HUES6 (cell line): ENCODE measurements around the gene SEMA7A.

ENCODE experiments used
- H3K27ac ChIP-seq: 2 replicates; pipeline ENCODE4 v1.7.0; 2013; ENCODE audit warnings: low read depth, mild to moderate bottlenecking, low read length, inconsistent platforms
- H3K27me3 ChIP-seq: 2 replicates; pipeline ENCODE4 v1.6.1; 2013; ENCODE audit warnings: low read length; ENCODE audit not compliant: control insufficient read depth, insufficient read depth
- H3K36me3 ChIP-seq: 2 replicates; pipeline ENCODE4 v1.6.1; 2013; ENCODE audit warnings: low read length; ENCODE audit not compliant: control insufficient read depth, insufficient read depth
- H3K4me1 ChIP-seq: 2 replicates; pipeline ENCODE4 v1.6.1; 2013; ENCODE audit warnings: low read length; ENCODE audit not compliant: control insufficient read depth, insufficient read depth
- H3K4me3 ChIP-seq: 2 replicates; pipeline ENCODE4 v1.5.1; 2013; ENCODE audit warnings: low read depth, low read length
- H3K9ac ChIP-seq: one replicate; pipeline ENCODE4 v1.6.1; 2013; ENCODE audit warnings: mild to moderate bottlenecking, low read length
- H3K9me3 ChIP-seq: 2 replicates; pipeline ENCODE4 v1.6.1; 2013; ENCODE audit warnings: low read depth, low read length; ENCODE audit not compliant: control insufficient read depth, insufficient read depth

SEMA7A gene

GRCh38 chr15:74403588-74403919 is 30.2 kb downstream of the SEMA7A start:
- Histone ChIP-seq H3K36me3 (no peaks in the 10 kb centered on the region), H3K4me3 (no peak overlapping the region), H3K27ac (no peak overlapping the region), H3K9ac (no peak overlapping the region), H3K4me1 (peaks cover 21% of the 10 kb centered on the region; the same call in 1 of the 2 replicates), H3K9me3 (no peaks in the 10 kb centered on the region), H3K27me3 (no peaks in the 10 kb centered on the region)

DNA sequence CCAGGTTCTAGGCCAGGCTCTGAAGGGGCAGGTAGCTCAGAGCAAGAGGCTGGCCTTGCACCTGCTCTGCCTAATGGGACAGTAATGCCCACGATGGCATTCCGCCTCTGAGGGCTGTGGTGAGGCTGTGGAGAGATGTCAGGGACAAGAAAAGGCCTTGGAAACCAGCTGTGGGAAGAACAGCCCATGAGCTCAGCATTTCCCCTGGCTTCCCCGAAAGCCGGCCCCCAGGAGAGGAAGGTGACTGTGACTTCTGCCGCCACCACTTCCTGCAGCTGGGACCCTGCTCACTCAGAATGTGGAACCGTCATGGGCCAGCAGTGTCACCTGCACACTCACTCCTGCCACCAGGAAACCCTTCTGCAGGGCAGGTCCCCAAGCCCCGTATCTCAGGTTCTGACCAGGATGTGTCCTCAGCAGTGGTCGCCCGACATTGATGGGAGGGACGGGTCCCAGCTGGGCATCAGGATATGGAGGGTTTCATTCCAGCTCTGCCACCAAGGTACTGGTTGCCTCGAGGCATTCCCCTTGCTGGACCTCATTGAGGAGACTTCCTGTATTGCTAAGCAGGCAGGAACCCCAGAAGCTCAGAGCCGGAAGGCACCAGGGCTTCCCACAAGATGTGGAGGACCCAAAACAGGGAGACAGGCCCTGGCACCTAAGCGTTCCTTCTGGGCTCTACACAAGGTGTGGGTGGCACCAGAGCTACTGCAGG is 30.7 kb downstream of the SEMA7A start:
- Histone ChIP-seq H3K36me3 (no peaks in the 10 kb centered on the region), H3K9me3 (no peaks in the 10 kb centered on the region), H3K4me3 (no peak overlapping the region), H3K27me3 (no peaks in the 10 kb centered on the region), H3K27ac (no peak overlapping the region), H3K9ac (no peak overlapping the region), H3K4me1 (peaks cover 21% of the 10 kb centered on the region; the same call in 1 of the 2 replicates)

- H3K9ac ChIP-seq = no peak overlapping the region
- no peak overlapping the region for H3K27ac ChIP-seq
- no peaks in the 10 kb centered on the region for H3K36me3 ChIP-seq
- H3K4me1 ChIP-seq = peaks cover 16% of the 10 kb centered on the region; the same call in 1 of the 2 replicates
- no peaks in the 10 kb centered on the region for H3K9me3 ChIP-seq
- H3K27me3 ChIP-seq = no peaks in the 10 kb centered on the region
- H3K4me3 ChIP-seq = no peak overlapping the region
Measured at GRCh38 chr15:74402337-74402841, 31.4 kb downstream of the SEMA7A start.

GRCh38 chr15:74400915-74401757 is 32.6 kb downstream of the SEMA7A start:
- Histone ChIP-seq H3K4me3 (no peak overlapping the region), H3K9ac (no peak overlapping the region), H3K27ac (no peak overlapping the region), H3K4me1 (peaks cover 16% of the 10 kb centered on the region; the same call in 1 of the 2 replicates), H3K27me3 (no peaks in the 10 kb centered on the region), H3K9me3 (no peaks in the 10 kb centered on the region), H3K36me3 (no peaks in the 10 kb centered on the region)

DNA sequence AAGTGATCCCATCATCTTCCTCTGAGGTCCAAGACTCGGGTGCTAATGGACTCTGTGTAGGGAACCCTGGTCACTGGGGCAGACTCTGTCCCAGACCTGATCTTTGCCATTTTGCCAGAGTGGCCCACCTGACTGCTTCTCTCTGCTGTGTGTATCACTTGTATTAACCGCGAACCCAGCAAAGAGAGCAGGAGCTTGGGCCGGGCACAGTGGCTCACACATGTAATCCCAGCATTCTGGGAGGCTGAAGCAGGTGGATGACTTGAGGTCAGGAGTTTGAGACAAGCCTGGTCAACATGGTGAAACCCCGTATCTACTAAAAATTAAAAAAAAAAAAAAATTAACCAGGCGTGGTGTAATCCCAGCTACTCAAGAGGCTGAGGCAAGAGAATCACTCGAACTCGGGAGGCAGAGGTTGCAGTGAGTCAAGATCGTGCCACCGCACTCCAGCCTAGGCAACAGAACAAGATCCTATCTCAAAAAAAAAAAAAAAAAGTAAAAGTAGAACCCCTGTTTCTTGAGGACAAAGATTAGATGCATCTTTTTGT is 33.4 kb downstream of the SEMA7A start:
- peaks cover 19% of the 10 kb centered on the region; the same call in 1 of the 2 replicates for H3K4me1 ChIP-seq
- no peak overlapping the region for H3K27ac ChIP-seq
- no peaks in the 10 kb centered on the region for H3K9me3 ChIP-seq
- no peaks in the 10 kb centered on the region for H3K27me3 ChIP-seq
- H3K9ac ChIP-seq = no peak overlapping the region
- no peak overlapping the region for H3K4me3 ChIP-seq
- H3K36me3 ChIP-seq = no peaks in the 10 kb centered on the region

GRCh38 chr15:74399511-74400312 is 34.0 kb downstream of the SEMA7A start:
- no peaks in the 10 kb centered on the region for H3K36me3 ChIP-seq
- H3K4me3 ChIP-seq = no peak overlapping the region
- no peak overlapping the region for H3K9ac ChIP-seq
- H3K4me1 ChIP-seq = peaks cover 19% of the 10 kb centered on the region; the same call in 1 of the 2 replicates
- H3K27ac ChIP-seq = no peak overlapping the region
- H3K27me3 ChIP-seq = no peaks in the 10 kb centered on the region
- no peaks in the 10 kb centered on the region for H3K9me3 ChIP-seq

- H3K9ac ChIP-seq = no peak overlapping the region
- H3K4me1 ChIP-seq = peaks cover 19% of the 10 kb centered on the region; the same call in 1 of the 2 replicates
Measured at GRCh38 chr15:74399100-74399499, 34.7 kb downstream of the SEMA7A start.

GRCh38 chr15:74398183-74398582 is 35.6 kb downstream of the SEMA7A start:
- H3K27ac ChIP-seq = no peak overlapping the region

More at GRCh38 chr15:74399100-74399499, 34.7 kb downstream of the SEMA7A start:
- Histone ChIP-seq H3K36me3 (no peaks in the 10 kb centered on the region), H3K4me3 (no peak overlapping the region), H3K27ac (no peak overlapping the region), H3K27me3 (no peaks in the 10 kb centered on the region), H3K9me3 (no peaks in the 10 kb centered on the region)

GRCh38 chr15:74397239-74398068 is 36.3 kb downstream of the SEMA7A start:
- no peak overlapping the region for H3K4me3 ChIP-seq
- H3K27me3 ChIP-seq = no peaks in the 10 kb centered on the region

More at GRCh38 chr15:74398183-74398582, 35.6 kb downstream of the SEMA7A start:
- H3K27me3 ChIP-seq = no peaks in the 10 kb centered on the region
- H3K4me3 ChIP-seq = no peak overlapping the region
- no peaks in the 10 kb centered on the region for H3K9me3 ChIP-seq
- H3K4me1 ChIP-seq = peaks cover 19% of the 10 kb centered on the region; the same call in 1 of the 2 replicates
- H3K9ac ChIP-seq = no peak overlapping the region
- no peaks in the 10 kb centered on the region for H3K36me3 ChIP-seq

More at GRCh38 chr15:74397239-74398068, 36.3 kb downstream of the SEMA7A start:
- H3K27ac ChIP-seq = no peak overlapping the region
- peaks cover 19% of the 10 kb centered on the region; the same call in 1 of the 2 replicates for H3K4me1 ChIP-seq
- H3K9me3 ChIP-seq = no peaks in the 10 kb centered on the region
- no peaks in the 10 kb centered on the region for H3K36me3 ChIP-seq
- H3K9ac ChIP-seq = no peak overlapping the region
